Neural progenitor cell (in vitro differentiated cells): ENCODE measurements around the gene TPD52L1. TPM values are rescaled to one million over a fixed set of nuclear protein-coding genes. Genes with fewer than 3 reads are reported as not detected.

ENCODE experiments used
- DNase-seq: peaks from one replicate; pipeline ENCODE4 v3.0.0-alpha.2; 2016; ENCODE audit warnings: low spot score
- H2AFZ ChIP-seq: fragments of 200-600 bp; sonication (generic); replicated peaks from 2 replicates; pipeline ENCODE4 v1.6.1; 2016; ENCODE audit warnings: antibody characterized with exemption
- H3F3A ChIP-seq: fragments of 200-600 bp; sonication (generic); 2 replicates; pipeline ENCODE4 v1.6.1; 2016; ENCODE audit warnings: antibody characterized with exemption, low read depth
- H3K27ac ChIP-seq: fragments of 200-600 bp; sonication (generic); 2 replicates; pipeline ENCODE4 v1.5.1; 2016; ENCODE audit warnings: mild to moderate bottlenecking
- H3K27me3 ChIP-seq: fragments of 200-600 bp; sonication (generic); 2 replicates; pipeline ENCODE4 v1.6.1; 2016; ENCODE audit warnings: mild to moderate bottlenecking, moderate library complexity
- H3K36me3 ChIP-seq: fragments of 200-600 bp; sonication (generic); 2 replicates; pipeline ENCODE4 v1.5.1; 2016
- H3K4me1 ChIP-seq: fragments of 200-600 bp; sonication (generic); 2 replicates; pipeline ENCODE4 v1.6.1; 2016; ENCODE audit warnings: mixed run types
- H3K4me2 ChIP-seq: fragments of 200-600 bp; sonication (generic); 2 replicates; pipeline ENCODE4 v1.6.1; 2016
- H3K4me3 ChIP-seq: fragments of 200-600 bp; sonication (generic); 2 replicates; pipeline ENCODE4 v1.5.1; 2016
- H3K79me2 ChIP-seq: fragments of 200-600 bp; sonication (generic); 2 replicates; pipeline ENCODE4 v1.6.1; 2016; ENCODE audit warnings: low read depth
- H3K9ac ChIP-seq: fragments of 200-600 bp; sonication (generic); 2 replicates; pipeline ENCODE4 v1.6.1; 2016
- H3K9me3 ChIP-seq: fragments of 200-600 bp; sonication (generic); 2 replicates; pipeline ENCODE4 v1.5.1; 2016; ENCODE audit warnings: low read depth
- H4K20me1 ChIP-seq: fragments of 200-600 bp; sonication (generic); 2 replicates; pipeline ENCODE4 v1.6.1; 2016; ENCODE audit warnings: low read depth
- H3K27ac Mint-ChIP-seq: 3 replicates; pipeline ENCODE4 v1.8.0; 2021; ENCODE audit warnings: mixed read lengths
- H3K27me3 Mint-ChIP-seq: 2 replicates; pipeline ENCODE4 v1.8.0; 2022; ENCODE audit warnings: low read depth, mild to moderate bottlenecking, inconsistent platforms, moderate library complexity, mixed read lengths; ENCODE audit not compliant: insufficient read depth
- H3K36me3 Mint-ChIP-seq: 3 replicates; pipeline ENCODE4 v1.8.0; 2021; ENCODE audit warnings: mixed read lengths
- H3K4me1 Mint-ChIP-seq: 3 replicates; pipeline ENCODE4 v1.8.0; 2021; ENCODE audit warnings: mixed read lengths
- H3K4me3 Mint-ChIP-seq: 3 replicates; pipeline ENCODE4 v1.8.0; 2021; ENCODE audit warnings: mild to moderate bottlenecking, moderate library complexity, mixed read lengths
- H3K9me3 Mint-ChIP-seq: 3 replicates; pipeline ENCODE4 v1.8.0; 2020; ENCODE audit warnings: mixed read lengths
- EZH2 ChIP-seq: fragments of 200-600 bp; sonication (generic); IDR thresholded peaks from 2 replicates; pipeline ENCODE4 v1.6.1; 2017; ENCODE audit warnings: antibody characterized with exemption, mild to moderate bottlenecking, moderate library complexity
- EZH2phosphoT487 ChIP-seq: fragments of 200-600 bp; sonication (generic); IDR thresholded peaks from 2 replicates; pipeline ENCODE4 v1.6.1; 2017; ENCODE audit warnings: antibody characterized with exemption
- total RNA-seq: library from RNA; depleted of rRNA; stranded (reverse); fragments of >200 nt; gene quantifications from 2 replicates; pipeline ENCODE4 v1.2.3, GENCODE V29; 2015; ENCODE audit warnings: low replicate concordance
- TF ChIP-seq, protein P1 (sequence below): fragments of 200-600 bp; sonication (generic); IDR thresholded peaks from 2 replicates; pipeline ENCODE4 v1.5.1; 2017; ENCODE audit warnings: antibody characterized with exemption, mild to moderate bottlenecking

The TPD52L1 gene
- total RNA-seq, 1 donor from 2014 or later: 9.5 TPM

DNA sequence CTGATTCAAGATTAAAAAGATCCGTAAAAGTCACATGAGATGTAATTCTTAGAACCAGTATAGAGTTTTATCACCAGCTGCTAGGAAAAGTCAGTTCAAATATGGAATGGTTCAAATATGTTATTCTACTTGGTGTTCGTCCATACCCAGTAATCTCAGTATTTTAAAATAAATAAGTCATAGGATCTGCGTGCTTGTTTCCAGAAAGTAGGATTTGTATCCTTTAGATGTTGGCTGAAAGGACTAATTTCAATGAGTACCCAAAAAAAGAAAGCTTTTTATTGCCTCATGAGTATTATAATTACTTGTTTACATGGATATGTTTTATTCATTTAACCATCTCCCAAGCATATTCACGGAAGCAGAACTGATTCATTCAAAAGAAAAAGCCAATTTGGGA lies 12.2 kb downstream of the TPD52L1 start:
- Mint-ChIP-seq H3K4me3 (no peak overlapping the region), H3K36me3 (no peaks in the 10 kb centered on the region), H3K9me3 (peaks cover 4% of the 10 kb centered on the region), H3K27me3 (no peaks in the 10 kb centered on the region), H3K4me1 (no peaks in the 10 kb centered on the region), H3K27ac (no peak overlapping the region)
- Histone ChIP-seq H3K4me3 (no peak overlapping the region), H3K4me2 (no peak overlapping the region), H4K20me1 (no peaks in the 10 kb centered on the region), H3F3A (no peaks in the 10 kb centered on the region), H3K79me2 (no peaks in the 10 kb centered on the region), H3K27ac (no peak overlapping the region), H3K4me1 (no peaks in the 10 kb centered on the region), H2AFZ (no peak overlapping the region), H3K36me3 (no peaks in the 10 kb centered on the region), H3K9me3 (no peaks in the 10 kb centered on the region), H3K27me3 (no peaks in the 10 kb centered on the region), H3K9ac (no peak overlapping the region)
- TF ChIP-seq EZH2phosphoT487 (no peak), EZH2 (no peak)
- TF ChIP-seq, protein P1, sequence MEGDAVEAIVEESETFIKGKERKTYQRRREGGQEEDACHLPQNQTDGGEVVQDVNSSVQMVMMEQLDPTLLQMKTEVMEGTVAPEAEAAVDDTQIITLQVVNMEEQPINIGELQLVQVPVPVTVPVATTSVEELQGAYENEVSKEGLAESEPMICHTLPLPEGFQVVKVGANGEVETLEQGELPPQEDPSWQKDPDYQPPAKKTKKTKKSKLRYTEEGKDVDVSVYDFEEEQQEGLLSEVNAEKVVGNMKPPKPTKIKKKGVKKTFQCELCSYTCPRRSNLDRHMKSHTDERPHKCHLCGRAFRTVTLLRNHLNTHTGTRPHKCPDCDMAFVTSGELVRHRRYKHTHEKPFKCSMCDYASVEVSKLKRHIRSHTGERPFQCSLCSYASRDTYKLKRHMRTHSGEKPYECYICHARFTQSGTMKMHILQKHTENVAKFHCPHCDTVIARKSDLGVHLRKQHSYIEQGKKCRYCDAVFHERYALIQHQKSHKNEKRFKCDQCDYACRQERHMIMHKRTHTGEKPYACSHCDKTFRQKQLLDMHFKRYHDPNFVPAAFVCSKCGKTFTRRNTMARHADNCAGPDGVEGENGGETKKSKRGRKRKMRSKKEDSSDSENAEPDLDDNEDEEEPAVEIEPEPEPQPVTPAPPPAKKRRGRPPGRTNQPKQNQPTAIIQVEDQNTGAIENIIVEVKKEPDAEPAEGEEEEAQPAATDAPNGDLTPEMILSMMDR: no peak
- DNase-seq: no peak

DNA sequence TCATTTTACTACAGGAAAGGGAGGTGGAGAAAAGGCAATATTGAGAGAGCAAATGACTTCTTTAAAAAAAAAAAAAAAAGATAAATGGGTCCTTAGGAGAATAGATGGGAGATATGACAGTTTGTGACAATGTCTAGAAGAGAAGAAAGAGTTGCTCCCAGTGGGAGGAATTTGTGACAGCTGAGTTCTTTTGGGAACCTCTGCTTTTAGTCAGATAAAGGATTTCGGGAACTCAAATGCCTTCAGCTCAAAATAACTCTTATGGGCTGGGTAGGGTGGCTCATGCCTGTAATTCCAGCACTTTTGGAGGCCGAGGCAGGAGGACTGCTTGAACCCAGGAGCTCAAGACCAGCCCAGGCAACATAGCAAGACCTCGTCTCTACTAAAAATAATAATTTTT lies 13.1 kb downstream of the TPD52L1 start:
- TF ChIP-seq, protein P1: no peak
- no peak for TF ChIP-seq EZH2phosphoT487
- no peak for TF ChIP-seq EZH2

DNA sequence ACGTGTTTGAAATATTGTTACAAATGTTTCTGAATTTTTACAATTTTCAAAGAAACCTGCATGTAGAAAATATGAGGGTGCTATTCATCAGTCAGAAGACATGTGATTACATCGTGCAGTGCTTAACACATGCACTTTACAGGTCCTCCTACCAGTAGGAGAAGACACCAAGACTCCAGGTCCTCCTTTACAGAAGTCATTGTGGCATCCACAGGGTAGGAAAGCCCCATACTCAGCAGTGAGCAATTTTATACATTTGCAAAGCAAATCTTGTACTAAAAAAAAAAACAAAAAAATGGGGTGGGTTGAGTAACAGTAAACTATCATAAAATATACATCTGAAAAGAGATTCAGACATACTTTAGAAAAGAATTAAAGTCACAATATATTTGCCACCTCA lies 14.0 kb downstream of the TPD52L1 start:
- H3K27me3 Mint-ChIP-seq: no peaks in the 10 kb centered on the region
- H3K36me3 Mint-ChIP-seq: no peaks in the 10 kb centered on the region
- Histone ChIP-seq H3K27ac (no peak overlapping the region), H3K4me3 (no peak overlapping the region), H3K4me1 (no peaks in the 10 kb centered on the region), H3K36me3 (no peaks in the 10 kb centered on the region), H3K79me2 (no peaks in the 10 kb centered on the region), H3K4me2 (no peak overlapping the region), H3F3A (no peaks in the 10 kb centered on the region), H4K20me1 (no peaks in the 10 kb centered on the region), H3K9ac (no peak overlapping the region), H2AFZ (no peak overlapping the region), H3K27me3 (no peaks in the 10 kb centered on the region), H3K9me3 (no peaks in the 10 kb centered on the region)
- TF ChIP-seq, protein P1: no peak
- TF ChIP-seq EZH2 (no peak), EZH2phosphoT487 (no peak)
- H3K4me3 Mint-ChIP-seq: no peak overlapping the region
- peaks cover 3% of the 10 kb centered on the region for H3K9me3 Mint-ChIP-seq
- no peak overlapping the region for H3K27ac Mint-ChIP-seq
- no peak for DNase-seq
- H3K4me1 Mint-ChIP-seq: no peaks in the 10 kb centered on the region

More for the DNA sequence above, 13.1 kb downstream of the TPD52L1 start:
- Histone ChIP-seq H3K4me3 (no peak overlapping the region), H4K20me1 (no peaks in the 10 kb centered on the region), H3K79me2 (no peaks in the 10 kb centered on the region), H3K36me3 (no peaks in the 10 kb centered on the region), H3K4me1 (no peaks in the 10 kb centered on the region), H3K4me2 (no peak overlapping the region), H3F3A (no peaks in the 10 kb centered on the region), H3K9me3 (no peaks in the 10 kb centered on the region), H2AFZ (no peak overlapping the region), H3K27me3 (no peaks in the 10 kb centered on the region), H3K9ac (no peak overlapping the region), H3K27ac (no peak overlapping the region)
- Mint-ChIP-seq H3K4me1 (no peaks in the 10 kb centered on the region), H3K27ac (no peak overlapping the region), H3K4me3 (no peak overlapping the region), H3K9me3 (peaks cover 3% of the 10 kb centered on the region), H3K36me3 (no peaks in the 10 kb centered on the region), H3K27me3 (no peaks in the 10 kb centered on the region)
- DNase-seq: no peak

DNA sequence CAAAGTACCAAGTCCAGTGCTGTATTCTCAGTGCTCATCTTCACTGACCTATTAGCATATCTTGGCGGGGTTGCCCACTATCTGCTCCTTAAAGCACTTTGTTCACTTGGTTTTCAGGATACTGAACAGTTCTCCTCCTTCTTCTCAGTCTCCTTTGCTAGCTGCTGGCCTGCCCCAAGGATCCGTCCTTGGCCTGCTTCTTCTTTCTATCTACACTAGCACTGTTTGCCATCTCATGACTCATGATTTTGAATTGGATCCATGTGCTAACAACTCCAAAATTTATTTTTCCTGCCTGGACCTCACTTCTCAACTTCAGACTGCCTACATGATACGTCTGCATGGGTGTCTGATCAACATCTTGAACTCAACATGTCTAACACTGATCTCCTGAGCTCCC lies 15.5 kb downstream of the TPD52L1 start:
- no peaks in the 10 kb centered on the region for H3K36me3 Mint-ChIP-seq
- H3F3A ChIP-seq: no peaks in the 10 kb centered on the region
- DNase-seq: no peak
- H3K27me3 Mint-ChIP-seq: no peaks in the 10 kb centered on the region
- no peak overlapping the region for H3K4me3 Mint-ChIP-seq
- H3K27ac Mint-ChIP-seq: no peak overlapping the region
- no peaks in the 10 kb centered on the region for H3K4me1 Mint-ChIP-seq
- no peaks in the 10 kb centered on the region for H3K27me3 ChIP-seq
- H3K79me2 ChIP-seq: no peaks in the 10 kb centered on the region
- H3K9me3 Mint-ChIP-seq: peaks cover 3% of the 10 kb centered on the region
- no peak overlapping the region for H3K4me3 ChIP-seq
- no peak overlapping the region for H3K9ac ChIP-seq
- no peak overlapping the region for H2AFZ ChIP-seq
- H4K20me1 ChIP-seq: no peaks in the 10 kb centered on the region
- no peaks in the 10 kb centered on the region for H3K36me3 ChIP-seq
- TF ChIP-seq, protein P1: no peak
- no peak for TF ChIP-seq EZH2phosphoT487
- no peak for TF ChIP-seq EZH2
- H3K27ac ChIP-seq: no peak overlapping the region
- no peak overlapping the region for H3K4me2 ChIP-seq
- no peaks in the 10 kb centered on the region for H3K9me3 ChIP-seq
- H3K4me1 ChIP-seq: peaks cover 3% of the 10 kb centered on the region
